HEK293 (cell line): ENCODE results near the gene DERL2.

Experiments used
- CTCF ChIA-PET: fragments of 350-600 bp; formaldehyde crosslinking; extraction: SDS; loops from one replicate; lab custom pipeline; 2021; ENCODE audit warnings: antibody characterized with exemption; lab: Yijun Ruan, JAX
- POLR2A ChIA-PET: fragments of 300-600 bp; formaldehyde crosslinking; extraction: SDS; loops from one replicate; lab custom pipeline; 2020; ENCODE audit warnings: antibody characterized with exemption, inconsistent platforms; lab: Yijun Ruan, JAX
- H3K27ac ChIP-seq: fragments of 200-500 bp; sonication (Bioruptor generic); 2 replicates; pipeline ENCODE4 v1.5.1; 2014; ENCODE audit warnings: low read depth, low read length, control low read depth, inconsistent platforms; ENCODE audit errors: extremely low read depth
- H3K36me3 ChIP-seq, 2 experiments: fragments of 200-500 bp in 1 of 2; sonication (Bioruptor generic) in 1 of 2; 1 replicate in 1 of 2; 2 replicates in 1 of 2; pipeline ENCODE4 v1.5.1; 2014 to 2017; ENCODE audit warnings: inconsistent platforms in 2 of 2, low read length in 2 of 2; ENCODE audit not compliant: control insufficient read depth in 2 of 2, insufficient read depth in 1 of 2
- H3K4me1 ChIP-seq: fragments of 200-500 bp; sonication (Bioruptor generic); 2 replicates; pipeline ENCODE4 v1.5.1; 2014; ENCODE audit warnings: mild to moderate bottlenecking, low read length, inconsistent platforms; ENCODE audit not compliant: control insufficient read depth, insufficient read depth
- H3K4me3 ChIP-seq: 2 replicates; pipeline ENCODE4 v1.5.1; 2011; ENCODE audit warnings: low read depth, mild to moderate bottlenecking, control low read depth, low read length, moderate library complexity
- H3K9me3 ChIP-seq: fragments of 200-500 bp; sonication (Bioruptor generic); 2 replicates; pipeline ENCODE4 v1.5.1; 2014; ENCODE audit warnings: low read depth, low read length, inconsistent platforms; ENCODE audit not compliant: control insufficient read depth, insufficient read depth
- ATF2 ChIP-seq: fragments of 450-650 bp; formaldehyde crosslinking; IDR thresholded peaks from 2 replicates; pipeline ENCODE4 v1.5.1; 2016; ENCODE audit warnings: missing biosample characterization, missing genetic modification characterization, low read depth
- ELK4 ChIP-seq: IDR thresholded peaks from 2 replicates; pipeline ENCODE4 v1.6.1; 2011; ENCODE audit warnings: mild to moderate bottlenecking, low read depth, low read length, borderline replicate concordance
- GLIS2 ChIP-seq: fragments of 450-650 bp; formaldehyde crosslinking; IDR thresholded peaks from 2 replicates; pipeline ENCODE4 v1.5.1; 2016; ENCODE audit warnings: missing biosample characterization, missing genetic modification characterization
- KLF17 ChIP-seq: fragments of 450-650 bp; formaldehyde crosslinking; IDR thresholded peaks from 2 replicates; pipeline ENCODE4 v1.5.1; 2016; ENCODE audit warnings: missing biosample characterization, missing genetic modification characterization
- MZF1 ChIP-seq: fragments of 450-650 bp; formaldehyde crosslinking; IDR thresholded peaks from 2 replicates; pipeline ENCODE4 v1.5.1; 2017; ENCODE audit warnings: missing biosample characterization, missing genetic modification characterization, borderline replicate concordance
- PRDM1 ChIP-seq: fragments of 450-650 bp; formaldehyde crosslinking; IDR thresholded peaks from 2 replicates; pipeline ENCODE4; 2016; ENCODE audit warnings: missing biosample characterization, missing genetic modification characterization
- PRDM6 ChIP-seq: fragments of 450-650 bp; formaldehyde crosslinking; IDR thresholded peaks from 2 replicates; pipeline ENCODE4 v1.5.1; 2017; ENCODE audit warnings: missing biosample characterization, missing genetic modification characterization
- SP7 ChIP-seq: fragments of 450-650 bp; formaldehyde crosslinking; IDR thresholded peaks from 2 replicates; pipeline ENCODE4 v1.5.1; 2016; ENCODE audit warnings: missing biosample characterization, missing genetic modification characterization
- ZBTB21 ChIP-seq: fragments of 450-650 bp; formaldehyde crosslinking; IDR thresholded peaks from 2 replicates; pipeline ENCODE4 v1.5.1; 2017; ENCODE audit warnings: missing biosample characterization, missing genetic modification characterization
- ZIC2 ChIP-seq: fragments of 450-650 bp; formaldehyde crosslinking; IDR thresholded peaks from 2 replicates; pipeline ENCODE4 v1.5.1; 2016; ENCODE audit warnings: missing biosample characterization, missing genetic modification characterization
- ZNF10 ChIP-seq: fragments of 450-650 bp; formaldehyde crosslinking; IDR thresholded peaks from 2 replicates; pipeline ENCODE4 v1.5.1; 2017; ENCODE audit warnings: missing biosample characterization, missing genetic modification characterization
- ZNF140 ChIP-seq: fragments of 450-650 bp; formaldehyde crosslinking; IDR thresholded peaks from 2 replicates; pipeline ENCODE4 v1.5.1; 2016; ENCODE audit warnings: missing biosample characterization, missing genetic modification characterization
- ZNF202 ChIP-seq: fragments of 450-650 bp; formaldehyde crosslinking; IDR thresholded peaks from 2 replicates; pipeline ENCODE4 v1.5.1; 2016; ENCODE audit warnings: missing biosample characterization, missing genetic modification characterization, borderline replicate concordance
- ZNF24 ChIP-seq: fragments of 450-650 bp; formaldehyde crosslinking; IDR thresholded peaks from 2 replicates; pipeline ENCODE4 v1.5.1; 2016; ENCODE audit warnings: missing biosample characterization, missing genetic modification characterization
- ZNF248 ChIP-seq: fragments of 450-650 bp; formaldehyde crosslinking; IDR thresholded peaks from 2 replicates; pipeline ENCODE4 v1.5.1; 2017; ENCODE audit warnings: missing biosample characterization, missing genetic modification characterization
- ZNF280D ChIP-seq: fragments of 450-650 bp; formaldehyde crosslinking; IDR thresholded peaks from 2 replicates; pipeline ENCODE4 v1.5.1; 2016; ENCODE audit warnings: missing biosample characterization, missing genetic modification characterization
- ZNF311 ChIP-seq: fragments of 450-650 bp; formaldehyde crosslinking; IDR thresholded peaks from 2 replicates; pipeline ENCODE4 v1.5.1; 2017; ENCODE audit warnings: missing biosample characterization, missing genetic modification characterization, borderline replicate concordance
- ZNF391 ChIP-seq: fragments of 450-650 bp; formaldehyde crosslinking; IDR thresholded peaks from 2 replicates; pipeline ENCODE4 v1.5.1; 2016; ENCODE audit warnings: low read depth, missing biosample characterization, missing genetic modification characterization, borderline replicate concordance
- ZNF510 ChIP-seq: fragments of 450-650 bp; formaldehyde crosslinking; IDR thresholded peaks from 2 replicates; pipeline ENCODE4 v1.5.1; 2018; ENCODE audit warnings: mild to moderate bottlenecking, missing genetic modification characterization, missing biosample characterization; ENCODE audit not compliant: insufficient replicate concordance
- ZNF529 ChIP-seq: fragments of 450-650 bp; formaldehyde crosslinking; IDR thresholded peaks from 2 replicates; pipeline ENCODE4 v1.5.1; 2017; ENCODE audit warnings: missing genetic modification characterization, missing biosample characterization; ENCODE audit not compliant: insufficient replicate concordance
- ZNF561 ChIP-seq: fragments of 450-650 bp; IDR thresholded peaks from 2 replicates; pipeline ENCODE4 v1.5.1; 2018; ENCODE audit warnings: missing biosample characterization, missing genetic modification characterization, borderline replicate concordance
- ZNF585B ChIP-seq: fragments of 450-650 bp; formaldehyde crosslinking; IDR thresholded peaks from 2 replicates; pipeline ENCODE4 v1.5.1; 2016; ENCODE audit warnings: missing biosample characterization, missing genetic modification characterization
- ZNF645 ChIP-seq: fragments of 450-650 bp; formaldehyde crosslinking; IDR thresholded peaks from 2 replicates; pipeline ENCODE4; 2016; ENCODE audit warnings: missing biosample characterization, missing genetic modification characterization
- ZNF707 ChIP-seq: fragments of 450-650 bp; formaldehyde crosslinking; IDR thresholded peaks from 2 replicates; pipeline ENCODE4 v1.5.1; 2016; ENCODE audit warnings: missing biosample characterization, missing genetic modification characterization
- ZNF747 ChIP-seq: fragments of 450-650 bp; formaldehyde crosslinking; IDR thresholded peaks from 2 replicates; pipeline ENCODE4 v1.5.1; 2016; ENCODE audit warnings: missing biosample characterization, missing genetic modification characterization
- ZNF785 ChIP-seq: fragments of 450-650 bp; formaldehyde crosslinking; IDR thresholded peaks from 2 replicates; pipeline ENCODE4 v1.5.1; 2016; ENCODE audit warnings: missing biosample characterization, missing genetic modification characterization
- ZXDB ChIP-seq: fragments of 450-650 bp; formaldehyde crosslinking; IDR thresholded peaks from 2 replicates; pipeline ENCODE4 v1.5.1; 2016; ENCODE audit warnings: missing biosample characterization, missing genetic modification characterization

Gene DERL2

GRCh38 chr17:5481451-5481850 is 4.5 kb downstream of the DERL2 start:
- Histone ChIP-seq H3K27ac (no peak overlapping the region), H3K9me3 (no peaks in the 10 kb centered on the region; the same call in 1 of the 2 replicates), H3K4me1 (no peaks in the 10 kb centered on the region), H3K36me3 (peaks cover 73 to 85% of the 10 kb centered on the region in 2 experiments), H3K4me3 (no peak overlapping the region)
- POLR2A ChIA-PET, result interaction anchor here (0.7 to 1.6 kb wide), 2 partner anchors 11 to 218 kb away, joined by 3 to 4 read pairs; no protein-coding TSS in a partner anchor
- CTCF ChIA-PET, result interaction anchor here (0.7 kb wide), 1 partner anchor 1147 kb away, joined by 4 read pairs; no protein-coding TSS in a partner anchor
- TF ChIP-seq PRDM1 (tag by site-specific recombination) (no peak), ZNF140 (no peak), ZNF645 (tag by site-specific recombination) (no peak), SP7 (tag by site-specific recombination) (no peak), ATF2 (no peak), ZNF24 (tag by site-specific recombination) (no peak), ZBTB21 (tag by site-specific recombination) (no peak), ZNF248 (no peak), ZNF202 (tag by site-specific recombination) (no peak), ZNF785 (tag by site-specific recombination) (no peak), KLF17 (tag by site-specific recombination) (no peak), ZXDB (no peak), ZNF311 (no peak), PRDM6 (tag by site-specific recombination) (no peak), ZIC2 (no peak)

GRCh38 chr17:5480962-5481361 is 5.0 kb downstream of the DERL2 start:
- H3K4me3 ChIP-seq, result no peak overlapping the region
- no peak overlapping the region for H3K27ac ChIP-seq
- ChIA-PET POLR2A (interaction anchor here (0.6 to 1.6 kb wide), 2 partner anchors 10 to 1803 kb away, joined by 3 to 4 read pairs; no protein-coding TSS in a partner anchor), CTCF (interaction anchor here (0.7 kb wide), 1 partner anchor 42 kb away, joined by 4 read pairs; the partner anchor contains the start of gene C1QBP)
- peaks cover 77 to 89% of the 10 kb centered on the region in 2 experiments for H3K36me3 ChIP-seq
- H3K9me3 ChIP-seq, result no peaks in the 10 kb centered on the region; the same call in 1 of the 2 replicates
- H3K4me1 ChIP-seq, result no peaks in the 10 kb centered on the region
- no peak for TF ChIP-seq ZNF585B (tag by site-specific recombination)
- no peak for TF ChIP-seq ZNF707 (tag by site-specific recombination)
- no peak for TF ChIP-seq ZNF391 (tag by site-specific recombination)
- no peak for TF ChIP-seq GLIS2 (tag by site-specific recombination)
- TF ChIP-seq ZNF280D (tag by site-specific recombination), result no peak
- no peak for TF ChIP-seq MZF1 (tag by site-specific recombination)
- no peak for TF ChIP-seq ELK4
- TF ChIP-seq ZNF747 (tag by site-specific recombination), result no peak
- TF ChIP-seq ZNF10, result no peak
- no peak for TF ChIP-seq ZNF510 (tag by site-specific recombination)
- TF ChIP-seq ZNF561 (tag by site-specific recombination), result no peak
- TF ChIP-seq ZNF202 (tag by site-specific recombination), result no peak
- TF ChIP-seq ZNF529 (tag by site-specific recombination), result no peak
